GM18498 (cell line): ENCODE data around the gene KRTAP10-8.
"Not testable (repeated sequence)": the region's sequence is repeated elsewhere in the genome, so short reads cannot be mapped to it uniquely, and the experiment has no call there.

Experiments used
- ATAC-seq: cut with Tn5 transposase; IDR thresholded peaks from one replicate; pipeline ENCODE4 v1.9.1; 2021; ENCODE audit warnings: mild to moderate bottlenecking, moderate library complexity; ENCODE audit not compliant: unreplicated experiment

KRTAP10-8 gene

GRCh38 chr21:44612029-44612486 lies at the start of gene KRTAP10-8:
KRTAP10-8 (plus strand) TSS chr21:44612079; CDS start chr21:44612101, 22 bp downstream.
- no peak for ATAC-seq

GRCh38 chr21:44564099-44564498 lies 47.8 kb upstream of the KRTAP10-8 start:
- no peak for ATAC-seq

- ATAC-seq, result no peak
Measured at GRCh38 chr21:44564886-44565598, 46.8 kb upstream of the KRTAP10-8 start.

GRCh38 chr21:44566403-44566802 lies 45.5 kb upstream of the KRTAP10-8 start:
- ATAC-seq, result no peak

- no peak for ATAC-seq
Measured at GRCh38 chr21:44567481-44568171, 44.3 kb upstream of the KRTAP10-8 start.

GRCh38 chr21:44568261-44568660 lies 43.6 kb upstream of the KRTAP10-8 start:
- ATAC-seq, result no peak

GRCh38 chr21:44568667-44569556 lies 43.0 kb upstream of the KRTAP10-8 start:
- no peak for ATAC-seq

- ATAC-seq, result no peak
Measured at GRCh38 chr21:44569861-44570517, 41.9 kb upstream of the KRTAP10-8 start.

GRCh38 chr21:44571296-44571695 lies 40.6 kb upstream of the KRTAP10-8 start:
- ATAC-seq, result no peak

GRCh38 chr21:44571844-44572782 lies 39.8 kb upstream of the KRTAP10-8 start:
- ATAC-seq, result no peak

- no peak for ATAC-seq
Measured at GRCh38 chr21:44572959-44573583, 38.8 kb upstream of the KRTAP10-8 start.

- ATAC-seq, result not testable (repeated sequence)
Measured at GRCh38 chr21:44573630-44574456, 38.0 kb upstream of the KRTAP10-8 start, which contains the start of gene KRTAP10-4. KRTAP10-4 (plus strand) TSS chr21:44573729; CDS start chr21:44573759, 30 bp downstream.

GRCh38 chr21:44574457-44575306 lies 37.2 kb upstream of the KRTAP10-8 start:
- ATAC-seq, result no peak

- ATAC-seq, result no peak
Measured at GRCh38 chr21:44575307-44576024, 36.4 kb upstream of the KRTAP10-8 start.

GRCh38 chr21:44576025-44576420 lies 35.9 kb upstream of the KRTAP10-8 start:
- ATAC-seq, result no peak

GRCh38 chr21:44578371-44579055 lies 33.4 kb upstream of the KRTAP10-8 start:
- ATAC-seq, result no peak
